LNCAP (cell line): ENCODE data around the gene PRMT1.

Experiments
- TF ChIP-seq, protein P1 (sequence below): fragments of 450-650 bp; IDR thresholded peaks from 2 replicates; pipeline ENCODE4 v1.5.1; 2017; ENCODE audit warnings: mild to moderate bottlenecking

The PRMT1 gene

DNA sequence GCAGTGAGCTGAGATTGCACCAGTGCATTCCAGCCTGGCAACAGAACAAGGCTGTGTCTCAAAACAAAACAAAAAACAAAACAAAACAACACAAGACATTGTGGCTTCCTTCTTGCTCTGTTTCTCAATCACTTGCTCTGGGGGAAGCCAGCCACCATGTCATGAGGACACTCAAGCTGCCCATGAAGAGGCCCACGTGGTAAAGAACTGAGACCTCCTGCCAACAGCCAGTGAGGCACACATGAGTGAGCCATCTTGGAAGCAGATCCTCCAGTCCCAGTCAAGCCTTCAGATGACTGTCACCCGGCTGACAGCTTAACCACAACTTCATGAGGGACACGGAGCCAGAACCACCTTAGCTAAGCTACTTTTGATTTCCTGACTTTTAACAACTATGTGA is 39.1 kb downstream of the PRMT1 start:
- TF ChIP-seq, protein P1, sequence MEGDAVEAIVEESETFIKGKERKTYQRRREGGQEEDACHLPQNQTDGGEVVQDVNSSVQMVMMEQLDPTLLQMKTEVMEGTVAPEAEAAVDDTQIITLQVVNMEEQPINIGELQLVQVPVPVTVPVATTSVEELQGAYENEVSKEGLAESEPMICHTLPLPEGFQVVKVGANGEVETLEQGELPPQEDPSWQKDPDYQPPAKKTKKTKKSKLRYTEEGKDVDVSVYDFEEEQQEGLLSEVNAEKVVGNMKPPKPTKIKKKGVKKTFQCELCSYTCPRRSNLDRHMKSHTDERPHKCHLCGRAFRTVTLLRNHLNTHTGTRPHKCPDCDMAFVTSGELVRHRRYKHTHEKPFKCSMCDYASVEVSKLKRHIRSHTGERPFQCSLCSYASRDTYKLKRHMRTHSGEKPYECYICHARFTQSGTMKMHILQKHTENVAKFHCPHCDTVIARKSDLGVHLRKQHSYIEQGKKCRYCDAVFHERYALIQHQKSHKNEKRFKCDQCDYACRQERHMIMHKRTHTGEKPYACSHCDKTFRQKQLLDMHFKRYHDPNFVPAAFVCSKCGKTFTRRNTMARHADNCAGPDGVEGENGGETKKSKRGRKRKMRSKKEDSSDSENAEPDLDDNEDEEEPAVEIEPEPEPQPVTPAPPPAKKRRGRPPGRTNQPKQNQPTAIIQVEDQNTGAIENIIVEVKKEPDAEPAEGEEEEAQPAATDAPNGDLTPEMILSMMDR = no peak

DNA sequence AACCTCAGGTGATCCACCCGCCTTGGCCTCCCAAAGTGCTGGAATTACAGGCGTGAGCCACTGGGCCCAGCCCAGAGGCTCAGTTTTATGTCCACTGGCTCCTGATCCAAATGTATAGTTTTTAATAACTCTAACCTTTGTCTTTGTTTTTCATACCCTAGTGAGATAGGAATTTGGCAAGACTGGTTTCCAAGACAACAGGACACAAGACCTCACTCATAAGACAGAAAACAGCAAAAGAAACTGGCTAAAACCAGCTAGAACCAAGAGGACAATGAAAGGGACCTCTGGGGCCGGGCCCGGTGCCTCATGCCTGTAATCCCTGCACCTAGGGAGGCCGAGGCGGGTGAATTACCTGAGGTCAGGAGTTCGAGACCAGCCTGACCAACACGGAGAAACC is 41.4 kb downstream of the PRMT1 start:
- TF ChIP-seq, protein P1 = no peak

DNA sequence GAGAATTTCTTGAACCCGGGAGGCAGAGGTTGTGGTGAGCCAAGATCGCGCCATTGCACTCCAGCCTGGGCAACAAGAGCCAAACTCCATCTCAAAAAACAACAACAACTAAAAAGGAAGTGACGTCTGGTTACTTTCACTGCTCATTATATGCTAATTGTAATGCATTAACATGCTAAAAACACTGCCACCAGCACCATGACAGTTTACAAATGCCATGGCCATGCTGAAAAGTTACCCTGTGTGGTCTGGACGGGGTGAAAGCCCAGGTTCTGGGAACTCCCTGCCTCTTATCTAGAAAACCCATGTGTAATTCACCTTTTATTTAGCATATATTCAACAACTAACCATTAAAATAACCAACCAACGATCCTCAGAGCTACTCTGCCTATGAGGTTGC is 41.9 kb downstream of the PRMT1 start:
- TF ChIP-seq, protein P1 = no peak

DNA sequence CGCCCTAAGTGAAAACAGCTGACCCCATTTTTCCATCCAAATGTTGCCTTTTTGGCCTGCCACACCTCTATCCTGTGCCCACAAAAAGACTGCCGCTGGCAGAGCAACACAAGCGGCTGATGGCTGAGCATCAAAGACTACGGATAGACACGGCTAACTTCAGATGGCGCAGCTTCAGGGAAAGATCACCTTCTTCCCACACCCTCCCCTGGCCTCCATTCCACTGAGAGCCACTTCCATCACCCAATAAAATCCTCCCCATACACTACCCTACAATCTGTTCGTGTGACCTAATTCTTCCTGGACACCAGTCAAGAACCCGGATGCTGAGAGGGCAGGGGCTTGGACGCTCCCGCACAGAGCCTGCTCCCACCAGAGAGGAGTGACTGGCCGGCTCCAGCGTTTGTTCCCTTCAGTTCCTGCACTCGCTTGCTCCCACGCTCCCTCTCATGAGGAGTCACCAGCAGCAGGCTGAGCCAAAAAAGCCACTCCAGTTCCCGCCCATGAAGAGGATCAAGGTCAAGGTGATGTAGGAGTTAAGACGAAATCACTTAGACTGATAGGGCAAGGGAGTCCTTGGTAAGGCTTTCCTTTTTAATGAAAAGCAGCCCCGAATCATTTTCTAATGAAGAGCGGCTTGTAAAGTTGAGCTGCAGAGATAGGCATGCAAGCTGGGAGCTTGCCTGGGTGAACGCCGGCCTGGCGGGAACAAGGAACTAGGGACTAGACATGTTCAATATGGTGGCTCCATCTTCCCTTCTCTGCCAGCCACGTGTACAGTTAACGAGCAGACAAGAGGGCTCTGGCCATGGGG is 50.4 kb downstream of the PRMT1 start:
- TF ChIP-seq, protein P1 = no peak

DNA sequence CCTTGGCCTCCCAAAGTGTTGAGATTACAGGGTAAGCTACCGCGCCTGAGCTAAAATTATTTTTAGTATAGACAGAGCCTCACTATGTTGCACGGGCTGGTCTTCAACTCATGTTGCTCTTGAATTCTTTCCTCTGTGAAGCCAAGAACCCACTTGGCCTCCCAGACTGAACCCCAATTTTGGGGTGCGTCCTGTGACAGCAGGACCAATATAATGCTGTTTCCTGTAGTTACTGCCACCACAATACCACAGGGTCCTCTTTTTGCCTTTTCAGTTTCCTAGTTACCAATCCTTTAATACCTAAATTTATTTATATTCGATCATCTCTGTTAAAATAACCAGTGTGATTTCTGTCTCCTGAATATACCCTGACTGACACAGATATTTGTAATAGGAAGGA is 53.1 kb downstream of the PRMT1 start:
- TF ChIP-seq, protein P1 = no peak
